Epithelial cell of esophagus (primary cell): ENCODE measurements around the gene TOLLIP.

Experiments
- DNase-seq: peaks from one replicate; pipeline ENCODE4 v3.0.0; 2010; ENCODE audit warnings: low read depth
- H3K4me3 ChIP-seq: 2 replicates; pipeline ENCODE4 v1.5.1; 2011; ENCODE audit warnings: mild to moderate bottlenecking, low read length, control low read depth
- TF ChIP-seq, protein P1 (sequence below): IDR thresholded peaks from 2 replicates; pipeline ENCODE4 v1.5.1; 2011; ENCODE audit warnings: low read depth, mild to moderate bottlenecking, low read length, control low read depth, inconsistent platforms; ENCODE audit not compliant: insufficient read depth; ENCODE audit errors: missing control alignments

Gene TOLLIP

DNA sequence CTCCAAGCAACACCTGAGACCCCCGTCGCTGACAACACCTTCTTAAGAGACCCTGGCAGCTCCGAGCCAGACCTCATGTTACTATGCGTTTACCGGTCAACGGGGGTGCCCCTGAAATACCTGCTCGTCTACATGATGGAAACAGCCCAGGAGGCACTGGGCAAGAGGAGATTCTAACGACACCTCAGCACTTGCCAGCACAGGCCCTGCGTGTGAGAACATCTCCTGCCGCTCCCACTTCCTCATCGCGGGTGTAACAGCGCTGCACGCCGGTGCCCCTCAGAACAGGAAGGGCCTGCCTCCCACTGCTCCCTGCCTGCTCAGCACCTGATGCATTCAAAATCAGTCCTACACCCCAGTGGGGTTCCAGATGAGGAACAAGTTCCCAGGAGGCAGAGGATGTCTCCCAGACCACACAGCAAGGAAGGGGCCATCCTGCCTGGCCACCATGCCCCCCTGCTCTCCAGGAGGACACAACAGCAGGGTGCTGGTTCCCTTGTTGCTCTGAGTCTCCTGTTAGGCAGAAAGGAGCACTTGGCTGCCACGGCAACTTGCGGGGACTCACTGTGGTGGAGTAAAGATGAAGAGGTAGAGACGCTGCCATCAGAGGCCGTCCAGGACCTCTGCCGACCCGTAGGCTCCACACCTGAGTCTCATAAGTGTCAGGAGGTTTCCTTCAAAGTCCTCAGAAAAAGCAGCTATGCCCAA, 2.1 kb downstream of the TOLLIP start:
- peak overlapping the region; percentile 67 for H3K4me3 ChIP-seq
- TF ChIP-seq, protein P1, sequence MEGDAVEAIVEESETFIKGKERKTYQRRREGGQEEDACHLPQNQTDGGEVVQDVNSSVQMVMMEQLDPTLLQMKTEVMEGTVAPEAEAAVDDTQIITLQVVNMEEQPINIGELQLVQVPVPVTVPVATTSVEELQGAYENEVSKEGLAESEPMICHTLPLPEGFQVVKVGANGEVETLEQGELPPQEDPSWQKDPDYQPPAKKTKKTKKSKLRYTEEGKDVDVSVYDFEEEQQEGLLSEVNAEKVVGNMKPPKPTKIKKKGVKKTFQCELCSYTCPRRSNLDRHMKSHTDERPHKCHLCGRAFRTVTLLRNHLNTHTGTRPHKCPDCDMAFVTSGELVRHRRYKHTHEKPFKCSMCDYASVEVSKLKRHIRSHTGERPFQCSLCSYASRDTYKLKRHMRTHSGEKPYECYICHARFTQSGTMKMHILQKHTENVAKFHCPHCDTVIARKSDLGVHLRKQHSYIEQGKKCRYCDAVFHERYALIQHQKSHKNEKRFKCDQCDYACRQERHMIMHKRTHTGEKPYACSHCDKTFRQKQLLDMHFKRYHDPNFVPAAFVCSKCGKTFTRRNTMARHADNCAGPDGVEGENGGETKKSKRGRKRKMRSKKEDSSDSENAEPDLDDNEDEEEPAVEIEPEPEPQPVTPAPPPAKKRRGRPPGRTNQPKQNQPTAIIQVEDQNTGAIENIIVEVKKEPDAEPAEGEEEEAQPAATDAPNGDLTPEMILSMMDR: no peak
- peak; percentile 93 for DNase-seq

DNA sequence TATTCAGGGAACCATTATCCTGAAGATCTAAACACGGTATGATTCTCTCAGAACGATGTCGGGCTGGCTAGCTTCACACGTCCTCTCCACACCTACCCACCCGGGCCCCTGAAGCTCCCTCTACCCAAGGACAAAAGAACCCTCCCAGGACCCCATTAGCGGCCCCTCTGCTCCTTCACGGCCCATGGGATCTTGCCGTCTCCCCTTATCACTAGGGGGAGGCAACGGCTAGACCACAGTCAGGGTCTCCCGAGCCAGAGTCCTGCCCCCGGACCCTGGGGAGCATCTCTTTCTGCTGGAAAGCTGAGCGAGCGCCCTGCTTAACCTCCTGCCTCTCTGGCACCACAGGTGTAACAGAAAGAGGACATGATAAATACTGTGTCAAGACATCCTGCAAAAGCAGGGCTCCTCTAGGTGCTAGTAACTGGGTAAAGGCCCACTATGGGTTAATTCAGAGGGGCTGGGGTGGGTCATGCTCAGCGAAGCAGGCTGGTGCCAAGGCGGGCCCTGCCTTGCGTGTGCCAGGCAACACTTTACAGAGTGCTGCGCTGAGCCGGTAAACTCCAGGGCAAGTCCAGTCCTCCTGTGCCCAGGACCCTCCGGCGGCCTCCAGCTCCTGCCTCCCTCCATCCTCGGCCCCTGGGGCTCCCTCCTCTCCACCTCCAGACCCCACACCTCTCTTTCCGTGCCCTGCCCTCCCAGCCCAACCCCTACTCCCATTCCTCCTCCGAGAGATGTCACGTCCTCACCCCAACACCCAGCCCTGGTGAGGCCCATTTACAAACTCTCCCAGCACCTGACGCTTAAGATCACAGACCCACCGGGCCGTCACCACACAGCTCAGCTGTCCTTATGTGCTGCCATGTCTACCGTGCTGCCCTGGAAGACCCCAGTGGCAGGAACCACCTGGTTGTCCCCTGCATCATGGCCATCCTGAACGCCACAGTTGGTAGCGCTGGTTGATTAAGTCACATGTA, 3.0 kb downstream of the TOLLIP start:
- peak overlapping the region; percentile 67 for H3K4me3 ChIP-seq
- DNase-seq: no peak

DNA sequence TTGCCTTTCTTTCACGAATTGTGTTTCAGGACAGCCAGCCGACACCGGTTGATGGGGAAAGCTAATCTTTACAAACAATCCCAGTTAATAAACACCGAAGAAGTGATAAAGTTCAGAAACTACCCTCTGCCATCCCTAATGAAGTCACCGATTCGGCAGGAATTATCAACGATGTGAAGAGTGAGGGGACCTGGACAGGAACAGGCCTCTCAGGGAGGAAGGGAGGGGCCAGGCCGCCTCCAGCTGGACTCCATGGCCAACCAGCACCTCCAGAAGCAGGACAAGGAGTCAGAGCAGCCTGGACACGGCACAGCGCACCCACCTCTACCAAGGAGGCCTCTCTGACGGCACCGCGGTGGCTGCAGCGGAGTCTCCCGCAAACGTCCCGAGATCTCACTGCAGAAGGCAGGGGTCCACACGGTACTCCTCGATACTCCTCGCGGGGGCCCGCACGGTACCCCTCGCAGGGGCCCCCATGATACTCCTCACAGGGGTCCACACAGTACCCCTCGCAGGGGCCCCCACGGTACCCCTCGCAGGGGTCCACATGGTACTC, 3.9 kb downstream of the TOLLIP start:
- no peak overlapping the region for H3K4me3 ChIP-seq
- TF ChIP-seq, protein P1: no peak
- DNase-seq: no peak

More for the DNA sequence above, 3.0 kb downstream of the TOLLIP start:
- TF ChIP-seq, protein P1: no peak

DNA sequence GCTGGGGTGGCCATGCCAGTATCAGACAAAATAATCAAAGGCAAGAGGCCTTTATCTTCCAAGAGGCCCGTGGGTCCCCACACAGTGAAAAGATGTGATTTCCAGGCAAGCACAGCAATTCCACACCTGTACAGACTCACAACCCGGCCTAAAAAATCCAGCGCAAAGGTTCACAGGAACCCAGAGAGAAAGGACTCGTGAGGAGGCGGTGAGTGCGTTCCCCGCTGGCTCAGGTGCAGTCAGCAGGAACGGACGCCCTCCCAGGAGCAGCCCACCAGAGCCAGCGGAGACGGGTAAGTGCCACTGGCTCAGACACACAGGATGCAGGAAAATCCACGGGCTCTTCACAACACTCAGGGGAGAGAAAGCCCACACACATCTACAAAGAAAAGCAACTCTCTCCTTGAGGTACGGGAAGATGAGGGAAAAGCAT, 4.4 kb downstream of the TOLLIP start:
- DNase-seq: no peak
- no peak overlapping the region for H3K4me3 ChIP-seq
- TF ChIP-seq, protein P1: no peak

DNA sequence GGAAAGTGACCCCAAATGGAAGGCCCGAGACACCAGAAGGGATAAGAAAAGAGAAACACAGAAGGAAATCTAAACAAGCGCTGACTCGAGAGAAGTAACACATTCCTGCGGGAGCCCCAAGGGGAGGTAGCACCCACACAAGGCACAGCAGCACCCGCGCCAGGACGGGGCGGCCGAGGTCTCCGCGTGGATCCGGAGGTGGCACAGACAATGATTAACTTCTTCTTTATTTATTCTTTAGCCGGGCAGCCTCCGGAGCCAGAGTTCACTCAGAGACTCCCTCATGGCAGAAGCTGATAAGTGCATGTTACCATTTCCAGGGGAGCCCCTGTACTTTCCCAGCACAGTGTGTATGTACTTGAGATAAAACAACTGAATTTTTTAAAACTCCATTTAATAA, 5.1 kb downstream of the TOLLIP start:
- TF ChIP-seq, protein P1: no peak
- H3K4me3 ChIP-seq: peak overlapping the region; percentile 5
- no peak for DNase-seq

DNA sequence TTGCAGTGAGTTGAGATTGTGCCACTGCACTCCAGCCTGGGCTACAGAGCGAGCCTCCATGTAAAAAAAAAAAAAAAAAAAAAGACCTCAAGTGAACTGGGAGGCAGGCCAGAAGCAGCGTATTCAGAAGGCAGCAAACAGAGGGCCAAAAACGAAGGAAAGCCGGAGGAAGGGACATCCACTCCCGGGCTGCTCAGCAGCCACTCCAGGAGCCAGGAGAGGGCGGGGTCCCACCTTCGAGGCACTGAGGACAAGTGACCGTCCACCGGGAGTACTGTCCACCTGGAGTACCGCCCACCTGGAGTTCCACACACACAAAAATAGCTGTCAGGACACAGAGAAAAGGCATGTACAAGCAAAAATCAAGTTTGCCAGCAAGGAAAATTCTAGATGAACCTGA, 5.5 kb downstream of the TOLLIP start:
- TF ChIP-seq, protein P1: no peak
- no peak for DNase-seq
- H3K4me3 ChIP-seq: peak overlapping the region; percentile 5
